Measurements from ENCODE around the gene OR4S2. TPM values are rescaled to one million over a fixed set of nuclear protein-coding genes. Genes with fewer than 3 reads are reported as not detected.

Gene OR4S2
- total and polyA plus RNA-seq, 2 donors from 2014 or later: not detected

- no peak for DNase-seq
- Histone ChIP-seq H3K9me3 (ENCODE audit: control insufficient read depth in 2 of 3, insufficient read depth in 1 of 3, low read length in 3 of 3) (peaks cover 0 to 11% (median 0%) of the 10 kb centered on the region in 3 donors), H3K27me3 (ENCODE audit: control insufficient read depth, insufficient read depth, low read length) (no peaks in the 10 kb centered on the region), H3K27ac (ENCODE audit: low read depth in 2 of 2, low read length in 2 of 2) (no peak overlapping the region), H3K9ac (ENCODE audit: low read length in 3 of 3) (no peak overlapping the region), H3K4me3 (ENCODE audit: low read length in 3 of 3) (no peak overlapping the region), H3K4me1 (ENCODE audit: control insufficient read depth in 2 of 3, insufficient read depth in 2 of 3, low read depth in 1 of 3, low read length in 3 of 3) (no peaks in the 10 kb centered on the region), H3K36me3 (ENCODE audit: control insufficient read depth in 2 of 3, insufficient read depth in 3 of 3, low read length in 3 of 3) (no peaks in the 10 kb centered on the region)
- FAIRE-seq: no peak
- no peak for TF ChIP-seq CTCF (IDR thresholded peaks at IDR 0.05; ENCODE audit: borderline replicate concordance, extremely low read depth, insufficient read depth)
- intact Hi-C loops (cut with DNase I): no loop called here
Measured at GRCh38 chr11:55697817-55698216, 49.7 kb downstream of the OR4S2 start.

GRCh38 chr11:55701429-55701828, 53.3 kb downstream of the OR4S2 start:
- DNase-seq (no peak), FAIRE-seq (no peak)
- Histone ChIP-seq H3K4me1 (ENCODE audit: control insufficient read depth in 2 of 3, insufficient read depth in 2 of 3, low read depth in 1 of 3, low read length in 3 of 3) (no peaks in the 10 kb centered on the region), H3K27ac (ENCODE audit: low read depth in 2 of 2, low read length in 2 of 2) (no peak overlapping the region), H3K36me3 (ENCODE audit: control insufficient read depth in 2 of 3, insufficient read depth in 3 of 3, low read length in 3 of 3) (no peaks in the 10 kb centered on the region), H3K4me3 (ENCODE audit: low read length in 3 of 3) (no peak overlapping the region), H3K9ac (ENCODE audit: low read length in 3 of 3) (no peak overlapping the region), H3K9me3 (ENCODE audit: control insufficient read depth in 2 of 3, insufficient read depth in 1 of 3, low read length in 3 of 3) (peaks cover 0 to 11% (median 0%) of the 10 kb centered on the region in 3 donors), H3K27me3 (ENCODE audit: control insufficient read depth, insufficient read depth, low read length) (no peaks in the 10 kb centered on the region)
- no peak for TF ChIP-seq CTCF (IDR thresholded peaks at IDR 0.05; ENCODE audit: borderline replicate concordance, extremely low read depth, insufficient read depth)
- intact Hi-C loops (cut with DNase I): loop anchor here (10.0 kb wide), 1 partner anchor 63 kb away; no protein-coding TSS in a partner anchor

Other genes with a start within 250 kb of the OR4S2 start
- not detected for gene OR4C15, start 93.9 kb upstream of the OR4S2 start, total RNA-seq
- gene OR4C15, start 93.9 kb upstream of the OR4S2 start, polyA plus RNA-seq (ENCODE audit: insufficient read depth, low read depth, low replicate concordance): not detected
- not detected for gene OR4C16, start 76.2 kb upstream of the OR4S2 start, total RNA-seq
- gene OR4C16, start 76.2 kb upstream of the OR4S2 start, polyA plus RNA-seq (ENCODE audit: insufficient read depth, low read depth, low replicate concordance): not detected
- not detected for gene OR4C11, start 40.7 kb upstream of the OR4S2 start, total RNA-seq
- gene OR4C11, start 40.7 kb upstream of the OR4S2 start, polyA plus RNA-seq (ENCODE audit: insufficient read depth, low read depth, low replicate concordance): not detected
- gene OR4P4, start 13.2 kb upstream of the OR4S2 start, total RNA-seq: not detected
- gene OR4P4, start 13.2 kb upstream of the OR4S2 start, polyA plus RNA-seq (ENCODE audit: insufficient read depth, low read depth, low replicate concordance): not detected
- not detected for gene OR4C6, start 13.9 kb downstream of the OR4S2 start, total RNA-seq
- gene OR4C6, start 13.9 kb downstream of the OR4S2 start, polyA plus RNA-seq (ENCODE audit: insufficient read depth, low read depth, low replicate concordance): not detected
- gene OR5D13, start 125.1 kb downstream of the OR4S2 start, total RNA-seq: not detected
- gene OR5D13, start 125.1 kb downstream of the OR4S2 start, polyA plus RNA-seq (ENCODE audit: insufficient read depth, low read depth, low replicate concordance): not detected
- gene OR5D14, start 147.2 kb downstream of the OR4S2 start, total RNA-seq: not detected
- not detected for gene OR5D14, start 147.2 kb downstream of the OR4S2 start, polyA plus RNA-seq (ENCODE audit: insufficient read depth, low read depth, low replicate concordance)
- gene OR5L1, start 163.0 kb downstream of the OR4S2 start, total RNA-seq: not detected
- not detected for gene OR5L1, start 163.0 kb downstream of the OR4S2 start, polyA plus RNA-seq (ENCODE audit: insufficient read depth, low read depth, low replicate concordance)
- gene OR5D18, start 171.3 kb downstream of the OR4S2 start, total RNA-seq: not detected
- gene OR5D18, start 171.3 kb downstream of the OR4S2 start, polyA plus RNA-seq (ENCODE audit: insufficient read depth, low read depth, low replicate concordance): not detected
- not detected for gene OR5L2, start 178.9 kb downstream of the OR4S2 start, total RNA-seq
- gene OR5L2, start 178.9 kb downstream of the OR4S2 start, polyA plus RNA-seq (ENCODE audit: insufficient read depth, low read depth, low replicate concordance): not detected
- not detected for gene OR5D16, start 190.4 kb downstream of the OR4S2 start, total RNA-seq
- not detected for gene OR5D16, start 190.4 kb downstream of the OR4S2 start, polyA plus RNA-seq (ENCODE audit: insufficient read depth, low read depth, low replicate concordance)
- not detected for gene TRIM51, start 235.0 kb downstream of the OR4S2 start, total RNA-seq
- not detected for gene TRIM51, start 235.0 kb downstream of the OR4S2 start, polyA plus RNA-seq (ENCODE audit: insufficient read depth, low read depth, low replicate concordance)